Measurements from ENCODE around the gene STK40.

The STK40 gene

GRCh38 chr1:36400514-36400824 lies 14.7 kb upstream of the STK40 start:
- Histone ChIP-seq H3K4me3 (ENCODE audit: low read depth in 1 of 2, low read length in 2 of 2) (no peak overlapping the region), H3K27ac (ENCODE audit: low read length) (no peak overlapping the region), H3K9ac (ENCODE audit: low read depth, low read length) (no peak overlapping the region)

GRCh38 chr1:36398370-36398977 lies 12.8 kb upstream of the STK40 start:
- H3K4me3 ChIP-seq (ENCODE audit: low read depth in 1 of 2, low read length in 2 of 2) = peak overlapping the region; percentile 90 to 97; a peak in 3 of 4 replicates
- H3K79me2 ChIP-seq (ENCODE audit: insufficient read depth, low read length) = peaks cover 35% of the 10 kb centered on the region
- no peaks in the 10 kb centered on the region for H3K9me3 ChIP-seq (ENCODE audit: insufficient read depth, low read length, severe bottlenecking)
- H3K9ac ChIP-seq (ENCODE audit: low read depth, low read length) = peak overlapping the region; percentile 82
- H4K20me1 ChIP-seq (ENCODE audit: insufficient read depth, low read length) = peaks cover 6% of the 10 kb centered on the region; the same call in 1 of the 2 replicates
- H3K27ac ChIP-seq (ENCODE audit: low read length) = no peak overlapping the region; the same call in 1 of the 2 replicates
- H3K4me2 ChIP-seq (ENCODE audit: insufficient read depth, low read length) = peak overlapping the region; percentile 90
- no peak for TF ChIP-seq EZH2 (IDR thresholded peaks at IDR 0.05; ENCODE audit: borderline replicate concordance, low read depth, low read length, severe bottlenecking)
- no peak for TF ChIP-seq CTCF (IDR thresholded peaks at IDR 0.05; ENCODE audit: borderline replicate concordance, extremely low read depth, low read length, poor library complexity, severe bottlenecking)
- peaks cover 12% of the 10 kb centered on the region for H3K36me3 ChIP-seq (ENCODE audit: insufficient read depth, low read length)
- H2AFZ ChIP-seq (ENCODE audit: low read depth, low read length) = peak overlapping the region; percentile 96; the same call in 1 of the 2 replicates
- DNase-seq (no peak), ATAC-seq (ENCODE audit: insufficient read depth, low read depth) (no peak)
- no peaks in the 10 kb centered on the region for H3K27me3 ChIP-seq (ENCODE audit: insufficient read depth, low read length, poor library complexity)
- H3K4me1 ChIP-seq (ENCODE audit: insufficient read depth, low read length) = peaks cover 27% of the 10 kb centered on the region

More at GRCh38 chr1:36400514-36400824, 14.7 kb upstream of the STK40 start:
- Histone ChIP-seq H3K79me2 (ENCODE audit: insufficient read depth, low read length) (peaks cover 25% of the 10 kb centered on the region), H3K27me3 (ENCODE audit: insufficient read depth, low read length, poor library complexity) (no peaks in the 10 kb centered on the region), H3K4me2 (ENCODE audit: insufficient read depth, low read length) (no peak overlapping the region), H2AFZ (ENCODE audit: low read depth, low read length) (no peak overlapping the region), H4K20me1 (ENCODE audit: insufficient read depth, low read length) (no peaks in the 10 kb centered on the region), H3K36me3 (ENCODE audit: insufficient read depth, low read length) (no peaks in the 10 kb centered on the region; the same call in 1 of the 2 replicates), H3K9me3 (ENCODE audit: insufficient read depth, low read length, severe bottlenecking) (no peaks in the 10 kb centered on the region), H3K4me1 (ENCODE audit: insufficient read depth, low read length) (peaks cover 22% of the 10 kb centered on the region)
- TF ChIP-seq EZH2 (IDR thresholded peaks at IDR 0.05; ENCODE audit: borderline replicate concordance, low read depth, low read length, severe bottlenecking) (no peak), CTCF (IDR thresholded peaks at IDR 0.05; ENCODE audit: borderline replicate concordance, extremely low read depth, low read length, poor library complexity, severe bottlenecking) (no peak)
- DNase-seq = no peak
- ATAC-seq (ENCODE audit: insufficient read depth, low read depth) = no peak

GRCh38 chr1:36397378-36398230 lies 11.9 kb upstream of the STK40 start, which contains the start of gene LSM10:
Gene LSM10 (minus strand): TSS chr1:36397908. CDS start chr1:36394129, 3,779 bp downstream.
- Histone ChIP-seq H3K36me3 (ENCODE audit: insufficient read depth, low read length) (peaks cover 20% of the 10 kb centered on the region), H3K27me3 (ENCODE audit: insufficient read depth, low read length, poor library complexity) (no peaks in the 10 kb centered on the region), H3K4me3 (ENCODE audit: low read depth in 1 of 2, low read length in 2 of 2) (peak within 1 kb of the TSS; percentile 90 to 97), H3K4me1 (ENCODE audit: insufficient read depth, low read length) (peaks cover 27% of the 10 kb centered on the region), H3K27ac (ENCODE audit: low read length) (peak within 1 kb of the TSS; percentile 84), H3K4me2 (ENCODE audit: insufficient read depth, low read length) (peak within 1 kb of the TSS; percentile 90), H4K20me1 (ENCODE audit: insufficient read depth, low read length) (peaks cover 8% of the 10 kb centered on the region; the same call in 1 of the 2 replicates), H3K9me3 (ENCODE audit: insufficient read depth, low read length, severe bottlenecking) (no peaks in the 10 kb centered on the region), H3K9ac (ENCODE audit: low read depth, low read length) (peak within 1 kb of the TSS; percentile 82), H3K79me2 (ENCODE audit: insufficient read depth, low read length) (peaks cover 35% of the 10 kb centered on the region), H2AFZ (ENCODE audit: low read depth, low read length) (peak within 1 kb of the TSS; percentile 96)
- DNase-seq = peak; percentile 90
- ATAC-seq (ENCODE audit: insufficient read depth, low read depth) = peak; percentile 92
- no peak for TF ChIP-seq CTCF (IDR thresholded peaks at IDR 0.05; ENCODE audit: borderline replicate concordance, extremely low read depth, low read length, poor library complexity, severe bottlenecking)
- no peak for TF ChIP-seq EZH2 (IDR thresholded peaks at IDR 0.05; ENCODE audit: borderline replicate concordance, low read depth, low read length, severe bottlenecking)
